Sigmoid colon (tissue), 7 donors: ENCODE data around the gene STAG1. TPM values are rescaled to one million over a fixed set of nuclear protein-coding genes. Genes with fewer than 3 reads are reported as not detected.

Source experiments
- DNase-seq: peaks from one replicate; pipeline ENCODE4 v3.0.0-alpha.2; 2019
- H3K27ac ChIP-seq, 4 donors: fragments of 200-600 bp; sonication (generic); one replicate each; pipeline ENCODE4 v1.5.1; 2016 to 2019; ENCODE audit warnings: mild to moderate bottlenecking in 1 of 4
- H3K27me3 ChIP-seq, 3 donors: fragments of 200-600 bp; sonication (generic); one replicate each; pipeline ENCODE4 v1.5.1; 2019; ENCODE audit warnings: mild to moderate bottlenecking in 1 of 3
- H3K36me3 ChIP-seq, 4 donors: fragments of 200-600 bp; sonication (generic); one replicate each; pipeline ENCODE4 v1.5.1; 2016 to 2019
- H3K4me1 ChIP-seq, 4 donors: fragments of 200-600 bp; sonication (generic); one replicate each; pipeline ENCODE4 v1.5.1; 2017 to 2019
- H3K4me3 ChIP-seq, 4 donors: fragments of 200-600 bp; sonication (generic); one replicate each; pipeline ENCODE4 v1.5.1; 2017 to 2019; ENCODE audit warnings: mild to moderate bottlenecking in 2 of 4, moderate library complexity in 1 of 4
- H3K9me3 ChIP-seq, 4 donors: fragments of 200-600 bp in 3 of 4; sonication (generic) in 3 of 4; one replicate each; pipeline versions ENCODE4 v1.5.1 to v1.6.1; 2013 to 2019
- CTCF ChIP-seq, 4 experiments: fragments of 450-650 bp in 3 of 4; fragments of 200-600 bp in 1 of 4; IDR thresholded peaks; one replicate each; pipeline ENCODE4 v1.5.1; 2016 to 2019; ENCODE audit warnings: antibody characterized with exemption in 4 of 4, mild to moderate bottlenecking in 3 of 4, moderate library complexity in 2 of 4
- EP300 ChIP-seq, 4 donors: sonication (generic); formaldehyde crosslinking; IDR thresholded peaks; one replicate each; pipeline ENCODE4 v1.6.1; 2017; ENCODE audit warnings: antibody characterized with exemption in 4 of 4
- POLR2A ChIP-seq, 2 donors: fragments of 450-650 bp; IDR thresholded peaks; one replicate each; pipeline ENCODE4 v1.6.1; 2016; ENCODE audit warnings: antibody characterized with exemption in 2 of 2, mild to moderate bottlenecking in 2 of 2, moderate library complexity in 2 of 2
- POLR2AphosphoS5 ChIP-seq, 4 donors: sonication (generic); formaldehyde crosslinking; IDR thresholded peaks; one replicate each; pipeline ENCODE4 v1.6.1; 2017; ENCODE audit warnings: antibody characterized with exemption in 4 of 4
- WGBS, 2 donors: extraction: QIAGEN DNeasy Blood & Tissue Kit; methylation state at CpG; one replicate each; pipeline ENCODE4 v1.1.7; 2013; 5-methylcytosine and 5-hydroxymethylcytosine counted together
- intact Hi-C: fragments of 100-400 bp; cut with DNase I; formaldehyde crosslinking; loops from one replicate; pipeline ENCODE4 v1.15.1; 2023
- polyA plus RNA-seq, 3 donors: library from polyadenylated mRNA; stranded (reverse); fragments of 200-250 nt; gene quantifications; one replicate each; pipeline ENCODE4 v1.2.3, GENCODE V29; 2013
- total RNA-seq, 4 donors: library from RNA; depleted of rRNA; stranded (reverse); fragments of >200 nt; gene quantifications; one replicate each; pipeline ENCODE4 v1.1.0, GENCODE V29; 2016
- donor health status: healthy with polysubstance abuse.
- donor health status: Bipolar disorder and iron deficiency.
- donor health status: healthy.

STAG1 gene
- total and polyA plus RNA-seq, 7 donors, result 12.0 to 52.8 (median 37.3) TPM

GRCh38 chr3:136432685-136433084 is 319.5 kb downstream of the STAG1 start:
- Histone ChIP-seq H3K4me3 (no peak overlapping the region), H3K27ac (no peak overlapping the region), H3K27me3 (no peaks in the 10 kb centered on the region), H3K9me3 (no peaks in the 10 kb centered on the region), H3K36me3 (peaks cover 0 to 12% (median 0%) of the 10 kb centered on the region in 4 donors), H3K4me1 (no peaks in the 10 kb centered on the region)
- no peak for DNase-seq
- TF ChIP-seq EP300 (IDR thresholded peaks at IDR 0.05), result no peak
- TF ChIP-seq CTCF (IDR thresholded peaks at IDR 0.05), result no peak
- no peak for TF ChIP-seq POLR2A (IDR thresholded peaks at IDR 0.05)
- TF ChIP-seq POLR2AphosphoS5 (IDR thresholded peaks at IDR 0.05), result no peak
- intact Hi-C loops, result no loop called here
- 96% methylated on average over 4 of the region's 4 CpGs for WGBS, 2 donors

GRCh38 chr3:136428167-136428566 is 324.0 kb downstream of the STAG1 start:
- Histone ChIP-seq H3K9me3 (no peaks in the 10 kb centered on the region), H3K27ac (no peak overlapping the region), H3K27me3 (no peaks in the 10 kb centered on the region), H3K36me3 (peaks cover 0 to 23% (median 0%) of the 10 kb centered on the region in 4 donors), H3K4me3 (no peak overlapping the region), H3K4me1 (no peaks in the 10 kb centered on the region)
- 88 to 92% methylated on average over 2 of the region's 2 CpGs for WGBS, 2 donors
- DNase-seq, result no peak
- intact Hi-C loops, result no loop called here
- TF ChIP-seq CTCF (IDR thresholded peaks at IDR 0.05) (no peak), EP300 (IDR thresholded peaks at IDR 0.05) (no peak), POLR2AphosphoS5 (IDR thresholded peaks at IDR 0.05) (no peak), POLR2A (IDR thresholded peaks at IDR 0.05) (no peak)

GRCh38 chr3:136427236-136427635 is 324.9 kb downstream of the STAG1 start:
- Histone ChIP-seq H3K9me3 (no peaks in the 10 kb centered on the region), H3K36me3 (peaks cover 0 to 25% (median 3%) of the 10 kb centered on the region in 4 donors), H3K27me3 (no peaks in the 10 kb centered on the region), H3K4me3 (no peak overlapping the region), H3K27ac (no peak overlapping the region), H3K4me1 (no peaks in the 10 kb centered on the region)
- TF ChIP-seq POLR2AphosphoS5 (IDR thresholded peaks at IDR 0.05) (no peak), POLR2A (IDR thresholded peaks at IDR 0.05) (no peak), EP300 (IDR thresholded peaks at IDR 0.05) (no peak), CTCF (IDR thresholded peaks at IDR 0.05) (no peak)
- no peak for DNase-seq
- intact Hi-C loops, result no loop called here

- no peak overlapping the region for H3K27ac ChIP-seq
- no peak for TF ChIP-seq POLR2AphosphoS5 (IDR thresholded peaks at IDR 0.05)
- TF ChIP-seq EP300 (IDR thresholded peaks at IDR 0.05), result no peak
- TF ChIP-seq POLR2A (IDR thresholded peaks at IDR 0.05), result no peak
- TF ChIP-seq CTCF (IDR thresholded peaks at IDR 0.05), result no peak
- H3K4me1 ChIP-seq, result no peaks in the 10 kb centered on the region
- intact Hi-C loops, result no loop called here
- H3K9me3 ChIP-seq, result no peaks in the 10 kb centered on the region
- peaks cover 0 to 27% (median 4%) of the 10 kb centered on the region in 4 donors for H3K36me3 ChIP-seq
- H3K27me3 ChIP-seq, result no peaks in the 10 kb centered on the region
- no peak overlapping the region for H3K4me3 ChIP-seq
- DNase-seq, result no peak
Observed at GRCh38 chr3:136414476-136414875, 337.7 kb downstream of the STAG1 start.

GRCh38 chr3:136412307-136412706 is 339.9 kb downstream of the STAG1 start:
- no peak for DNase-seq
- no peak overlapping the region for H3K27ac ChIP-seq
- H3K9me3 ChIP-seq, result no peaks in the 10 kb centered on the region
- TF ChIP-seq POLR2A (IDR thresholded peaks at IDR 0.05), result no peak
- TF ChIP-seq CTCF (IDR thresholded peaks at IDR 0.05), result no peak
- no peak for TF ChIP-seq POLR2AphosphoS5 (IDR thresholded peaks at IDR 0.05)
- no peak for TF ChIP-seq EP300 (IDR thresholded peaks at IDR 0.05)
- no peaks in the 10 kb centered on the region for H3K27me3 ChIP-seq
- WGBS, 2 donors, result 77 to 83% methylated on average over 4 of the region's 4 CpGs
- intact Hi-C loops, result no loop called here
- peaks cover 0 to 17% (median 2%) of the 10 kb centered on the region in 4 donors for H3K36me3 ChIP-seq
- H3K4me3 ChIP-seq, result no peak overlapping the region
- H3K4me1 ChIP-seq, result no peaks in the 10 kb centered on the region
